ENCODE measurements around the gene RABGEF1.

RABGEF1 gene

DNA sequence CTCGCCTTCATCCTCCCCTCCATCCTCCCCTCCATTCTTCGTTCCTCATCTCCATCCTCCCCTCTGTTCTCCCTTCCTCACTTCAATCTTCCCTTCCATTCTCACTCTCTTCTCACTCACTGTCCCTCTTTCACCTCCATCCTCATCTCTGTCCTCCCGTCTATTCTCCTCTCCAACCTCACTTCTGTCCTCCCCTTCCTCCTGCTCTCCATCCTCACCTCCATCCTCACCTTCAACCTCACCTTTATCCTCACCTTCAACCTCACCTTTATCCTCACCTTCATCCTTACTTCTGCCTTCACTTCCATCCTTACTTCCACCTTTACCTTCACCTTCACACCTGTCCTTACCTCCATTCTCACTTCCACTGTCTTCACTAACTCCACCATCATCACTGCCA lies 11.3 kb upstream of the RABGEF1 start:
- Mint-ChIP-seq H3K4me1 (peaks cover 6% of the 10 kb centered on the region), H3K27me3 (ENCODE audit: low read depth) (no peaks in the 10 kb centered on the region), H3K36me3 (ENCODE audit: low read depth) (peaks cover 45% of the 10 kb centered on the region), H3K4me3 (no peak overlapping the region), H3K27ac (peak overlapping the region in 1 of 3 experiments; percentile 22), H3K9me3 (peaks cover 18% of the 10 kb centered on the region)
- TF ChIP-seq, protein P1, sequence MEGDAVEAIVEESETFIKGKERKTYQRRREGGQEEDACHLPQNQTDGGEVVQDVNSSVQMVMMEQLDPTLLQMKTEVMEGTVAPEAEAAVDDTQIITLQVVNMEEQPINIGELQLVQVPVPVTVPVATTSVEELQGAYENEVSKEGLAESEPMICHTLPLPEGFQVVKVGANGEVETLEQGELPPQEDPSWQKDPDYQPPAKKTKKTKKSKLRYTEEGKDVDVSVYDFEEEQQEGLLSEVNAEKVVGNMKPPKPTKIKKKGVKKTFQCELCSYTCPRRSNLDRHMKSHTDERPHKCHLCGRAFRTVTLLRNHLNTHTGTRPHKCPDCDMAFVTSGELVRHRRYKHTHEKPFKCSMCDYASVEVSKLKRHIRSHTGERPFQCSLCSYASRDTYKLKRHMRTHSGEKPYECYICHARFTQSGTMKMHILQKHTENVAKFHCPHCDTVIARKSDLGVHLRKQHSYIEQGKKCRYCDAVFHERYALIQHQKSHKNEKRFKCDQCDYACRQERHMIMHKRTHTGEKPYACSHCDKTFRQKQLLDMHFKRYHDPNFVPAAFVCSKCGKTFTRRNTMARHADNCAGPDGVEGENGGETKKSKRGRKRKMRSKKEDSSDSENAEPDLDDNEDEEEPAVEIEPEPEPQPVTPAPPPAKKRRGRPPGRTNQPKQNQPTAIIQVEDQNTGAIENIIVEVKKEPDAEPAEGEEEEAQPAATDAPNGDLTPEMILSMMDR (IDR thresholded peaks at IDR 0.05; ENCODE audit: unreplicated experiment in 3 of 3), result no peak

DNA sequence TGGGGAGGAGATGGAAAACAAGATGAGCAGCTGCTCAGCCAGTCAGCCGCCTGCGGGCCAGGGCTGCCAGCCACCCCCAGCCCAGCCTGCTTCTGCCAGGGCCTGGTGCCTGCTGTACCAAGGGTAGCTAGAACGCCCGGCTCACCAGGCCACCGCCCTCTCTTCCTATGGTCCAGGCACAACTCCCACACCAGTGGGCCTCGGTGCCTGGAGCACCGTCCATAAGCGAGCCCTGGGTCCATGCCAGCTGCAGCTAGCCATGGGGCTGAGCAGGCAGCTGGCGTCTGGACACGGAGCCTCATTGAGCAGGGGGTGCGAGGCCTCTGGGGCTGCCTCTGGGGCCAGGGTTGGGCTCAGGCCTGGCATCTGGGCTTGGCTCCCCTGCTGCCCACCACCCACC lies 8.5 kb upstream of the RABGEF1 start:
- peaks cover 10% of the 10 kb centered on the region for H3K4me1 Mint-ChIP-seq
- TF ChIP-seq, protein P1 (IDR thresholded peaks at IDR 0.05; ENCODE audit: unreplicated experiment in 3 of 3), result no peak
- no peak overlapping the region for H3K27ac Mint-ChIP-seq
- H3K4me3 Mint-ChIP-seq, result no peak overlapping the region
- H3K9me3 Mint-ChIP-seq, result peaks cover 18% of the 10 kb centered on the region
- no peaks in the 10 kb centered on the region for H3K27me3 Mint-ChIP-seq (ENCODE audit: low read depth)
- peaks cover 54% of the 10 kb centered on the region for H3K36me3 Mint-ChIP-seq (ENCODE audit: low read depth)

DNA sequence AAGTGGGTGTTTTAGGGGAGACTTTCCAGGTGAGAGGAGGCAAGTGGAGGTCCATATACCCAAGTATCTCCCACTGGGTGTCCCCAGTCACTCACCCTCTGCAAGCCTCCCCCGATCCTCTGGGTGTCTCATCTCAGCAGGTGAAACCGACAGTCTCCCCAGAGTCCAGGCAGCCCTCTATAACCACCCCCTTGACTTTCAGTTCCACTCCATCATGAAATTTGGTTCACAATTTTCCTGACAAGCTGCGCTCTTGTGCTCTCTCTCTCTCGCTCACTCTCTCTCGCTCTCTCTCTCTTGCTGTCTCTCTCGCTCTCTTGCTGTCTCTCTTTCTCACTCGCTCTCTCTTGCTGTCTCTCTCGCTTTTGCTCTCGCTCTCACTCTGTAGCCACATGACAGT lies 8.1 kb upstream of the RABGEF1 start:
- no peak overlapping the region for H3K4me3 Mint-ChIP-seq
- no peak overlapping the region for H3K27ac Mint-ChIP-seq
- peaks cover 18% of the 10 kb centered on the region for H3K9me3 Mint-ChIP-seq
- peaks cover 10% of the 10 kb centered on the region for H3K4me1 Mint-ChIP-seq
- no peaks in the 10 kb centered on the region for H3K27me3 Mint-ChIP-seq (ENCODE audit: low read depth)
- peaks cover 58% of the 10 kb centered on the region for H3K36me3 Mint-ChIP-seq (ENCODE audit: low read depth)
- TF ChIP-seq, protein P1 (IDR thresholded peaks at IDR 0.05; ENCODE audit: unreplicated experiment in 3 of 3), result no peak

GRCh38 chr7:66734006-66734405 lies 6.5 kb upstream of the RABGEF1 start:
- Mint-ChIP-seq H3K36me3 (ENCODE audit: low read depth) (peaks cover 44% of the 10 kb centered on the region), H3K4me1 (peaks cover 10% of the 10 kb centered on the region), H3K4me3 (no peak overlapping the region), H3K27ac (no peak overlapping the region), H3K9me3 (peaks cover 15% of the 10 kb centered on the region), H3K27me3 (ENCODE audit: low read depth) (no peaks in the 10 kb centered on the region)
- TF ChIP-seq, protein P1 (IDR thresholded peaks at IDR 0.05; ENCODE audit: unreplicated experiment in 3 of 3), result no peak

GRCh38 chr7:66735154-66735553 lies 5.4 kb upstream of the RABGEF1 start:
- Mint-ChIP-seq H3K27ac (no peak overlapping the region), H3K4me3 (no peak overlapping the region), H3K4me1 (peaks cover 10% of the 10 kb centered on the region), H3K27me3 (ENCODE audit: low read depth) (no peaks in the 10 kb centered on the region), H3K36me3 (ENCODE audit: low read depth) (peaks cover 37% of the 10 kb centered on the region), H3K9me3 (peaks cover 12% of the 10 kb centered on the region)
- TF ChIP-seq, protein P1 (IDR thresholded peaks at IDR 0.05; ENCODE audit: unreplicated experiment in 3 of 3), result no peak

DNA sequence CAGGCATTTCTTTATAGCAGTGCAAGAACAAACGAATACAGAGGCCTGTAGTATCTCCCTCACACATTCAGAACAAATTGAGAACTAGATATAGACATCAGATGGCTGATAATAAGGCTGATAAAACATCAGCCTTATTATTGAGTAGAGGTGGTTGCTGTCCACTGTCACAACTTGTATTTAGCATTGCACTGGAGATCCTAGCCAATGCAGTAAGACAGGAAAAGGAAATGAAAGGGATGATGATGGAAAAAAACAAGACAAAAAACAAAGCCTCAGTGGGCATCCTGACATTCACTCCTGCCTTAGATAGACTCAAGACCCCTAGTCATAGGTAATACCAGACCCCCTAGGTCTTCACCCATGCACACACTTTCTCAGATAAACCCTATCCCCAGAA lies 4.7 kb upstream of the RABGEF1 start:
- H3K27me3 Mint-ChIP-seq (ENCODE audit: low read depth), result no peaks in the 10 kb centered on the region
- TF ChIP-seq, protein P1 (IDR thresholded peaks at IDR 0.05; ENCODE audit: unreplicated experiment in 3 of 3), result no peak
- peaks cover 12% of the 10 kb centered on the region for H3K9me3 Mint-ChIP-seq
- H3K36me3 Mint-ChIP-seq (ENCODE audit: low read depth), result peaks cover 37% of the 10 kb centered on the region
- H3K4me3 Mint-ChIP-seq, result peak overlapping the region in 2 of 3 experiments; percentile 21 to 52
- peaks cover 10% of the 10 kb centered on the region for H3K4me1 Mint-ChIP-seq
- no peak overlapping the region for H3K27ac Mint-ChIP-seq

Measured in nephron (organoid).